Kidney (tissue), 14 donors: Measurements from ENCODE around the gene MACROD2. TPM values are rescaled to one million over a fixed set of nuclear protein-coding genes. Genes with fewer than 3 reads are reported as not detected.

ENCODE experiments used
- DNase-seq, 5 donors: peaks; one replicate each; pipeline ENCODE4 v3.0.0-alpha.2; 2013 to 2020
- FAIRE-seq: peaks from 2 replicates; lab custom pipeline; 2012; peaks lifted over from hg19 to GRCh38; lab: Jason Lieb, UNC
- H3K27ac ChIP-seq, 2 donors: one replicate each; pipeline ENCODE4 v1.7.0; 2013; ENCODE audit warnings: low read depth in 2 of 2, low read length in 2 of 2, inconsistent platforms in 1 of 2
- H3K27me3 ChIP-seq: one replicate; pipeline ENCODE4 v1.7.1; 2013; ENCODE audit warnings: low read length, inconsistent platforms; ENCODE audit not compliant: control insufficient read depth, insufficient read depth
- H3K36me3 ChIP-seq, 3 donors: one replicate each; pipeline versions ENCODE4 v1.7.0 to v1.7.1; 2013; ENCODE audit warnings: low read length in 3 of 3, control low read depth in 1 of 3, inconsistent platforms in 1 of 3; ENCODE audit not compliant: insufficient read depth in 3 of 3, control insufficient read depth in 2 of 3
- H3K4me1 ChIP-seq, 3 donors: one replicate each; pipeline versions ENCODE4 v1.7.0 to v1.7.1; 2013; ENCODE audit warnings: low read length in 3 of 3, inconsistent platforms in 1 of 3, low read depth in 1 of 3; ENCODE audit not compliant: control insufficient read depth in 2 of 3, insufficient read depth in 2 of 3
- H3K4me3 ChIP-seq, 3 donors: one replicate each; pipeline versions ENCODE4 v1.7.0 to v1.8.1; 2013; ENCODE audit warnings: low read length in 3 of 3, control low read depth in 1 of 3, inconsistent platforms in 1 of 3
- H3K9ac ChIP-seq, 3 donors: one replicate each; pipeline versions ENCODE4 v1.7.0 to v1.7.1; 2013; ENCODE audit warnings: low read length in 3 of 3, control low read depth in 1 of 3, inconsistent platforms in 1 of 3
- H3K9me3 ChIP-seq, 3 donors: one replicate each; pipeline versions ENCODE4 v1.7.0 to v1.7.1; 2013; ENCODE audit warnings: low read length in 3 of 3, control low read depth in 1 of 3, inconsistent platforms in 1 of 3; ENCODE audit not compliant: control insufficient read depth in 2 of 3, insufficient read depth in 1 of 3
- intact Hi-C: fragments of 100-400 bp; cut with DNase I; formaldehyde crosslinking; loops from one replicate; pipeline ENCODE4 v1.11.1; 2022
- polyA plus RNA-seq: library from polyadenylated mRNA; stranded (reverse); fragments of 350-450 nt; fragmentation: Illumina TruSeq; extraction: RNeasy Lipid Tissue Mini Kit (QIAGEN cat#74804); gene quantifications from one replicate; pipeline ENCODE4 v1.2.3, GENCODE V29; 2014; ENCODE audit warnings: low read depth, low replicate concordance; ENCODE audit not compliant: insufficient read depth
- total RNA-seq: library from RNA; stranded (reverse); fragmentation: NEBNext Ultra II Directional; extraction: Animal tissue kit (Norgen Biotek cat#: 25700); gene quantifications from one replicate; pipeline ENCODE4 v1.2.1, GENCODE V29; 2021
- TF ChIP-seq, protein P1 (sequence below): IDR thresholded peaks from 3 replicates; pipeline ENCODE4 v1.5.1; 2012; ENCODE audit warnings: mild to moderate bottlenecking, moderate library complexity, borderline replicate concordance; ENCODE audit not compliant: insufficient read depth; ENCODE audit errors: extremely low read depth
- donor health status: control.
- donor health status: control.
- donor health status: control.
- donor health status: control.
- donor health status: control.
- donor health status: DM: yes; HTN: yes; CAD: no.
- donor health status: Normal renal cell carcinoma (clear cell type).

The MACROD2 gene
- total and polyA plus RNA-seq, 2 donors from 2014 or later, result 3.0 to 10.0 TPM

DNA sequence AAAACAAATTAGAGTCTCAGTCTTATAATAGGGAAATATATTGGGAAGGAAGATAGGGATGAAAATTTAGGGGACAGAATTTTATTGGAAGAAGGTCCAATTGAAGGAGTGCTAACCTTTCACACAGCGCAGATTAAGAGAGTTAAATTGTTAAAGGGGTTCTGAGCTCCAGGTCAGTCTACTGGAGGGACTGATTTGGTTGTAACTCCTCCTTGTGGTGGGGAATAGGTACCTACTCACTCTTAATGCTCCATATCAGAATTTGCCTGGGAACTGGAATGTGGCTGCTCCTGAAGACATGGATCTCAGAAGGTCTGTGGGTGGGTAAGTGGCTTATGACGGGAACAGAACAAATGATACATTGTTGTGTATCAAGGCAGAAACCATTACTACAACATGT, 198.6 kb downstream of the MACROD2 start:
- no peaks in the 10 kb centered on the region for H3K36me3 ChIP-seq
- no peaks in the 10 kb centered on the region for H3K27me3 ChIP-seq
- DNase-seq, result no peak
- H3K27ac ChIP-seq, result no peak overlapping the region
- no peak overlapping the region for H3K4me3 ChIP-seq
- H3K9me3 ChIP-seq, result no peaks in the 10 kb centered on the region
- no peak for FAIRE-seq
- intact Hi-C loops, result no loop called here
- no peaks in the 10 kb centered on the region for H3K4me1 ChIP-seq
- H3K9ac ChIP-seq, result no peak overlapping the region
- TF ChIP-seq, protein P1, sequence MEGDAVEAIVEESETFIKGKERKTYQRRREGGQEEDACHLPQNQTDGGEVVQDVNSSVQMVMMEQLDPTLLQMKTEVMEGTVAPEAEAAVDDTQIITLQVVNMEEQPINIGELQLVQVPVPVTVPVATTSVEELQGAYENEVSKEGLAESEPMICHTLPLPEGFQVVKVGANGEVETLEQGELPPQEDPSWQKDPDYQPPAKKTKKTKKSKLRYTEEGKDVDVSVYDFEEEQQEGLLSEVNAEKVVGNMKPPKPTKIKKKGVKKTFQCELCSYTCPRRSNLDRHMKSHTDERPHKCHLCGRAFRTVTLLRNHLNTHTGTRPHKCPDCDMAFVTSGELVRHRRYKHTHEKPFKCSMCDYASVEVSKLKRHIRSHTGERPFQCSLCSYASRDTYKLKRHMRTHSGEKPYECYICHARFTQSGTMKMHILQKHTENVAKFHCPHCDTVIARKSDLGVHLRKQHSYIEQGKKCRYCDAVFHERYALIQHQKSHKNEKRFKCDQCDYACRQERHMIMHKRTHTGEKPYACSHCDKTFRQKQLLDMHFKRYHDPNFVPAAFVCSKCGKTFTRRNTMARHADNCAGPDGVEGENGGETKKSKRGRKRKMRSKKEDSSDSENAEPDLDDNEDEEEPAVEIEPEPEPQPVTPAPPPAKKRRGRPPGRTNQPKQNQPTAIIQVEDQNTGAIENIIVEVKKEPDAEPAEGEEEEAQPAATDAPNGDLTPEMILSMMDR, result no peak

DNA sequence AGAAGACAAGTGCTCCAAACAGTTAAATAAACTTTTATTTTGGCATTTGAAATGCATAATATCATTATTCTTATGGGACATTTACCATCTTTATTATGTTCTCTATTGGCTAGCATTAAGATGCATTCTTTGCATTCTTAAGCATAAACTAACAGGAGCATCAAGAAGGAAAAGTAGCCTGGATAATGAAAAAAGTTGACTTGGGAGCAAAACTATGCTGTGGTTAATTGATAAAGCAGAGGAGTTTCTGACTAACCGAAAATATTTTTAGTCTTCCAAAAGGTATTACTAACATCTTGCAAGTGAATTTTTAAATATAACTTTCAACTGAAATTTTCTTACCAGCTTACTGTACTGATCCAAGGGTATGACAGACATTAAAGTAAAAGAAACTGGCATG, 201.8 kb downstream of the MACROD2 start:
- H3K4me1 ChIP-seq, result no peaks in the 10 kb centered on the region
- FAIRE-seq (no peak), DNase-seq (no peak)
- intact Hi-C loops, result no loop called here
- H3K36me3 ChIP-seq, result no peaks in the 10 kb centered on the region
- H3K27me3 ChIP-seq, result no peaks in the 10 kb centered on the region
- H3K9me3 ChIP-seq, result no peaks in the 10 kb centered on the region
- H3K4me3 ChIP-seq, result no peak overlapping the region
- H3K9ac ChIP-seq, result no peak overlapping the region
- H3K27ac ChIP-seq, result no peak overlapping the region
- TF ChIP-seq, protein P1, result no peak

DNA sequence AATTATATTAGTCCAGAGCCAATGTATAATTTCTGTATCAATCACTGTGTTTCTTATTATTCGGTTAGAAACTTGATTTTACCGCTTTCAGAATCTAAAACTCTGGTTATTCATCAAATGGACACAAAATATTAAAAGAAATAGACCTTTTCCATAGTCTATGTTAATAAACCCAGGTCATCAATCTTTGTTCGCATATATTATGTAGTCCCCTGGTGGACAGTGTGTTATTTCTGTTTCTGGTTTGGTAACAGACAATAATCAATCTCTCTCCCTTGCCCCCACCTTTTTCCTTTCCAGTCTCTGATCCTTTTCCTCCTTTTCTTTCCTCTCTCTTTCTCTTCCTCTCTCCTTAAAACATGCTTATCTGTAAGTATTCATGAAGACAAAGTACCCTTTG, 203.1 kb downstream of the MACROD2 start:
- intact Hi-C loops, result no loop called here
- DNase-seq, result no peak
- H3K4me3 ChIP-seq, result no peak overlapping the region
- H3K9ac ChIP-seq, result no peak overlapping the region
- H3K4me1 ChIP-seq, result no peaks in the 10 kb centered on the region
- H3K27ac ChIP-seq, result no peak overlapping the region
- no peaks in the 10 kb centered on the region for H3K27me3 ChIP-seq
- H3K36me3 ChIP-seq, result no peaks in the 10 kb centered on the region
- no peaks in the 10 kb centered on the region for H3K9me3 ChIP-seq
- TF ChIP-seq, protein P1, result no peak
- no peak for FAIRE-seq

DNA sequence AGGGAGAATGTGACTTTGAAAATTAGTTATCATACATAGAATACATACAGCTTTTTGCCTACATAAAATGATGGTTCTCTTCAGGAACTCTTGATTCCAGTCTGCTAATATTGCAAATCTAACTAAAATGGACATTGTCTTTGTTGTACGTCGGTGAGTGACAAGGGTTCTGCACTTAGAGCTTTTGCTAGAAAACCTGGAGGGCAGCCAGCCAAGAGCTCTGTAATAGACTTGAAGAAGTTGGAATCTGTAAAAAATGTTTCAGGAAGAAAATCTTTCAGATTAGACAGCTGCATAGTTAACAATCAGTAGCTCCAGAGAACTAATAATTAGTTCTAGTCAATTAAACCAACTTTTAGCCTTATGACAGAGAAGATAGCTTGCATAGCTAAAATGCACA, 203.8 kb downstream of the MACROD2 start:
- H3K27me3 ChIP-seq, result no peaks in the 10 kb centered on the region
- H3K9ac ChIP-seq, result no peak overlapping the region
- H3K36me3 ChIP-seq, result no peaks in the 10 kb centered on the region
- no peaks in the 10 kb centered on the region for H3K9me3 ChIP-seq
- TF ChIP-seq, protein P1, result no peak
- H3K27ac ChIP-seq, result no peak overlapping the region
- H3K4me3 ChIP-seq, result no peak overlapping the region
- intact Hi-C loops, result no loop called here
- DNase-seq (peak in 2 of 5 donors; percentile 7 to 36), FAIRE-seq (no peak)
- no peaks in the 10 kb centered on the region for H3K4me1 ChIP-seq
